HG02798 (cell line): ENCODE measurements around the gene RPH3AL.

Experiments used
- ATAC-seq: cut with Tn5 transposase; IDR thresholded peaks from one replicate; pipeline ENCODE4 v1.9.1; 2021; ENCODE audit warnings: mild to moderate bottlenecking; ENCODE audit not compliant: unreplicated experiment, poor library complexity

The RPH3AL gene, protein sequence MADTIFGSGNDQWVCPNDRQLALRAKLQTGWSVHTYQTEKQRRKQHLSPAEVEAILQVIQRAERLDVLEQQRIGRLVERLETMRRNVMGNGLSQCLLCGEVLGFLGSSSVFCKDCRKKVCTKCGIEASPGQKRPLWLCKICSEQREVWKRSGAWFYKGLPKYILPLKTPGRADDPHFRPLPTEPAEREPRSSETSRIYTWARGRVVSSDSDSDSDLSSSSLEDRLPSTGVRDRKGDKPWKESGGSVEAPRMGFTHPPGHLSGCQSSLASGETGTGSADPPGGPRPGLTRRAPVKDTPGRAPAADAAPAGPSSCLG

DNA sequence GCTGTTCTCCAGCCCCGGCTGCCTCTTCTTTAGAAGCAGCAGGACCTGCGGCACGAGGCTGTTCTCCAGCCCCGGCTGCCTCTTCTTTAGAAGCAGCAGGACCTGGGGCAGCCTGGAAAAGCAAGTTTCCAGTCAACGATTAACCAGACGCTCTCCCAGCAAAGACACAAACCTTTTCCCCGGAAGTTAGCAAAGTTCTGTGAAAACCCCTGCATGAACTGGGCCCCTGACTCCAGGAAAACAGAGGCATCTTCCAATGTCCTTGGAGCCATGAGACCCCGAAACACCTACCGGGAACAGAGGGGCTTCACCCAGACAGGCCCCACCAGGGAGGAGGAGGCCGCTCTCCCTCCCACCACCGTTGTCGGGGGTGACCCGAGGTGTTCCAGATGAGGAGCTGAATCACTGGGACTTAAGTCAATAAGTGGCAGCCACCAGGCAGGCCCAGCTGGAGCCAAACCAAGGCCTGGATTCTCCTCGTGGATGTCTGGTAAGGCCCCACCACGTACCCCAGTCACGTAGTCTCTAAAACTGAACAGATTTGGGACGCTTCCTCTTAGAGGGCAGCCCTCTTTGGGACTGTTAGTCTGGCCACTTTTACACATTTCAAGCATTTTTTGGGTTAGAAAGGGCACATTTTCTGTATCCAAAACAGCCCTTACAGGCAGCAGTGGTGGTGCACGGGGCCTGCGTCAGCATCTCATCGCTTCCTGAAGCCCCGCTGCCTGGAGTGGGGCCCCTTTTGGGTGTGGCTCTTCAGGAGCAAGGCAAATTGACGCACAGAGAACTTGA lies at the start of gene RPH3AL:
Gene RPH3AL, minus strand, starts transcription at position 387 of the 792 bp plus-strand sequence. CDS start 25,264 bp downstream, outside the sequence.
- ATAC-seq = no peak

DNA sequence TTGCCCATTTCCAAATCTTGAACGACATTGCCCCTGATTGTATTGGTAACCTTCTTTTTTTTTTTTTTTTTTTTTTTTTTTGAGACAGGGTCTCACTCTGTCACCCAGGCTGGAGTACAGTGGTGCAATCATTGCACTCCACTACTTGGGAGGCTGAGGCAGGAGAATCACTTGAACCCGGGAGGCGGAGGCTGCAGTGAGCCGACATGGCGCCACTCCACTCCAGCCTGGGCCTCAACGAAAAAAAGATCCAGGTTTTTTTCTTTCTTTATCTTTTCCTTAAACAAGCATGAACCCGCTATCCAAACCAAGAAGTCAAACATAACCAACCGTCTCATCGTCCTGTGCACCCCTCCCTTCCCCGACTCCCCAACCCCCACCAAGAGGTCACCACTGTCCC lies 47.6 kb upstream of the RPH3AL start:
- no peak for ATAC-seq

DNA sequence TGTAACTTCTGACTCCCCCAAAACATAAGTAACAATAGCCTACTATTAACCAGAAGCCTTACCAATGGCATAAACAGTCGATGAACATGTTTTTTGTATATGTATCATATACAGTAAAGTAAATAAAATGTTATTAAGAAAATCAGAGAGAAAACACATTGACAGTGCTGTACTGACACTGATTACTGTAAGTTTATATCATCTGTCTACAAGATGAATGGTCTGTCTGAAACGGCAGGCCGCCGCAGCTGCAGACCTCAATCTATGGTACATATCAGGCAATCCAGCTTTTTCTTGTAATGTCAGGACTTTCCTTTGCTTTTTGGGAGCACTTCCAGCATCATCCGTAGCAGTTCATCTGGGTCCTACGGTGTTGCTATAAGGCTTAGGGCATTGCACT lies 44.2 kb upstream of the RPH3AL start:
- ATAC-seq = no peak

DNA sequence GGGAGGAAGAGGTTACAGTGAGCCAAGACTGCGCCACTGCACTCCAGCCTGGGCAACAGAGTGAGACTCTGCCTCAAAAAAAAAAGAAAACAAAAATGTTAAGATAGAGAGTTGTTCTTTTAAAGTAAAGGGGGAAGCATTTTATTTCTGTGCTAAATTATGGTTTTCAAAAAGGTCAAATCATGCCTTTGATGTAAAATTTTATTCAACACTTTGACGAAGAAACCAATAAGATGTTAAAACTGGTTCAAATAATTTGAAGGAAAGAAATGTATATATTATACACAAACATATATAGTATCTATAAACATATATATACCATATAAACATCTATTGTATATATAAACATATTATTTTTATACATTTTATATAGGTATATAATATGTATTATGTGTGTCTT lies 43.4 kb upstream of the RPH3AL start:
- ATAC-seq = no peak

DNA sequence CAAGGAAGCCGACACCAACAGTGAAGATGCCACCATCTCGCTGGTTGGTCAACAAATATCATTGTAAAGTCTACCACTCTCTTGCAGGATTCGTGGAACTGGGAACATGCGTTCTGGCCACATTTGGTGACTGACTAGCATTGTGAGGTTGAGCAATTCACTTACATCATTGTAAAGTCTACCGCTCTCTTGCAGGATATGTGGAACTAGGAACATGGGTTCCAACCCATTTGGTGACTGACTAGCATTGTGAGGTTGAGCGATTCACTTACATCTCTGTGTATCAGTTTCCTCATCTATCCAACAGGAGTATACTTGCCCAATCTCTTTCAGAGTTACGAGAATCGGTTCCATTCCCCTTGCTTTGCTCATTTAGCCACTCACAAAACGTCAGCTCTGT lies 42.6 kb upstream of the RPH3AL start:
- no peak for ATAC-seq

DNA sequence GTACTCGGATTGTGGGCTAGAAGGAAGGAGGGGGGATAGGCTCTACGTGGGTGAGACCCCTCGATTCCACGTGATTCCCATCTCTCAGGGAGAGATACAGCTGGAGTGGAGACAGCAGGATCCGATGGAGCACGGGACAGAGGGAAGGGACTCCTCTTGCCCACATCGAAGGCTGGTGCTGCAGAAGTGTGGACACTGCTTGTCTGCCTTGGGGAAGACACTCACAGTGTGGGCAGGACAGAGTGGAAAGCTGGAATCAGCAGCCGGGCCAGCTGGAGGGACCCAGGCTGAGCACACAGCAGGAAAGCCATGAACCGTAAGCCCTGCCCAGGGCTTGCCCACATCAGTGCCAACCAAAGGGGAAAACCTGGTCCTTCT lies 42.1 kb upstream of the RPH3AL start:
- no peak for ATAC-seq

DNA sequence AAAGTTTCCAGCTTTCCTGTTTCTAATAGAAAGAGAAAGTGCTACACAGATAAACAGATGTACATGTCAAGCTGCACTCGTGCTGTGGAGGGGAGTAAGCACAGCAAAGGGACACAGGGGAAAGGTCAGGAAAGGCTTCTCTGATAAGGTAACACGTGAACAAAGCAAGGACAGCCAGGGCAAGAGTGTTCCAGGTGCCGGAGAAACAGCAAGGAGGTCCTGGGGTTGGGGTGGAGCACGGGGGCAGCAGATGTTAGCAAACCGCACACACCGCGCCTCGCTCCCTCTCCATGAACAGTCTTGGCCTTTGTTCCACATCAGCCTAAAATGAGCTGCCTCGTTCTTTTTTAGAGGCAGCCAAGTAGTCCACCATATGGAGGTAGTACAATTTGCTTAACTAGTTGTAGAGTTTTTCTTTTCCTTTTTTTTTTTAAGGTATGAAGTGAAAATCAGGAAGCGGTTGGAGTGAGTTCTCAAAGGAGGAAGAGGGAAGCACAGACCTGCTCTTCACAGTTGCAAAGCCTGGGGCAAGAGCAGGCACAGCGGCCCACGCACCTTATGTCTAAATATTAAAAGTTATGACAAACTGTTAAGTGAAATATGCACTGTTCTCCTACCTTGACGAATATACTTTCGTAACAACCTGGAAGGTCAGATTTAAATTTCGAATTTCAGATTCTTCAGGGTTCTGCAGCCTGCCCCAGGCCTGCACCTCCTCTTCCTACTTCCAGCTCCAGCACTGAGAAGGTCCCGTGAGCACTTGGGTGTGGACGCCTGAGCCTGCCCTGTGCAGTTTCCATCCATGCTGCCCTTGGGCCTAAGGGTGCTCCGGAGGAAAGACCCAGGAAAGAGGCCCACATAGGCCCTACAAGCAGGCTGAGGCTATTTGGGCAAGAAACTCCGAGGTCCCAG lies 41.5 kb upstream of the RPH3AL start:
- no peak for ATAC-seq

DNA sequence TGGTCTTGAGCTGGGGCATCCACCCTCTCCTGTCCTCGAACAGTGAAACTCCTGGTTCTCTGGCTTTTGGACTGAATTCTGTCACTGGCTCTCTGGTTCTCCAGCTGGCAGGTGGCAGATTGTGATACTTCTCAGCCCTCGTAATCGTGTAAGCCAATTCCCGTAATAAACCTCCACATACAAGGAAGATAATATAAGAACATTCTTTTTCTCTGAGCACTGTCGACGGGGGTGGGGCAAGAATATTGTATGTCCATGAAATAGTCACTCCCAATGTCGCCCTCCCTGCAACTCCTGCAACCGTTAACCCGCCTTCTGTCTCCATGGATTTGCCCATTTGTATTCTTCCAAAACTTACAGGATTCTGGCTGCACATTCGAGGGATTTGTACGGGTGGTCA lies 39.2 kb upstream of the RPH3AL start:
- no peak for ATAC-seq

DNA sequence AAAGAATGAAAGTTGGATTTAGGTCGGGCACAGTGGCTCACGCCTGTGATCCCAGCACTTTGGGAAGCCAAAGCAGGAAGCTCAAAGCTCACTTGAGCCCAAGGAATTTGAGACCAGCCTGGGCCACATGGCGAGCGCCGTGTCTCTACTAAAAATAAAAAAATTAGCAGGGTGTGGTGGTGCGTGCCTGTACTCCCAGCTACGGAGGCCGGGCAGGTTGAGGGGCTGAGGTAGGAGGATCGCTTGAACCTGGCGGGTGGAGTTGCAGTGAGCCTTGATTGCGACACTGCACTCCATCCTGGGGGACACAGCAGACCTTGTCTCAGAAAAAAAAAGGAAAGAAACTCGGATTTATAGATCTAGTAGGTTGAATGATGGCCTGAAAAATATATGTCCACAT lies 37.4 kb upstream of the RPH3AL start:
- no peak for ATAC-seq

DNA sequence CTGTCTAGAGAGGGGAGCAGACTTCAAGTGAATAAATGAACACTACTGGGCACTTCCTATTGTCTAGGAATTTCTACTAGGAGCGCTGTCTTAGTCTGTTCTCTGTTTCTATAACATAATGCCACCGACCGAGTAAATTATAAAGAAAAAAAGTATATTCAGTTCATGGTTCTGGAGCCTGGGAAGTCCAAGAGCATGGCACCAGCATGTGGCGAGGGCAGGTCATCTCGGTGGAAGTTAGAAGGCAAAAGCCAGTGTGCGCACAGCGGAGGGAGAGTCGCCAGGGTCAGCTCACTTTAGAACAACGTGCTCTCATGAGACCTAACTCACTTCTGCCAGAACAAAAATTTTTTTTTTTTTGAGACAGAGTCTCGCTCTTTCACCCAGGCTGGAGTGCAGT lies 35.5 kb upstream of the RPH3AL start:
- ATAC-seq = no peak

DNA sequence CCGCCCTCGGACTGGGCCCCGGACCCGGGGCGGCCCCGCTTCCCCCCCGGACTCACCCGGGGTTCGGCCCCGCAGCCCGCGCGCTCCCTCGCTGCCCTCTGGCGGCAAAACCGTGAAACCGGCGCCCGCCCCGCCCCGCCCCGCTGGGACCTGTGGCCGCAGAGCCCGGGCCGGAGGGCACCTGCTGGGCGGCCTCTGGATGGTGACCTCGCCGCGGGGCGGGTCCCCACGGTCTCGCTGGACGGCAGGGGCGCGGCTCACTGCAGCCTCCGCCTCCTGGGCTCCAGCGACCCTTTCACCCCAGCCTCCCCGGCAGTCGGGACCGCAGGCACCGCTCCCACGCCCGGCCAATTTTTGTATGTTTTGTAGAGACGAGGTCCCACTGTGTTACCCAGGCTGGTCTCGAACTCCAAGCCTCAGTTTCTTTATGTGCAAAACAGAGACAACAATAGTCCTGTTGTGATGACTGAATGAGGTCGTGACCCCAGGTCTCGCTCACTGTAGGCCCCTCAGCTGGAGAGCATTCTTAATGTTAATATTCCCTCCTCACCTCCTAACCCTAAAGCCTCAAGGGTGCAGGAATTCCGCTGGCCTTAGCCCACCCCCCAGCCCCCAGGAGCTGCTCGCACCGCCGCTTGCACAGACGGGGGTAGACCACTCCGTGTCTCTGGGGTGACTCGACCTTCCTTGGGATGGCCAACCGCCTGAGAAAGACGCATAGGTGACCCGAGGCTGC lies 33.7 kb upstream of the RPH3AL start:
- ATAC-seq = peak; percentile 68

DNA sequence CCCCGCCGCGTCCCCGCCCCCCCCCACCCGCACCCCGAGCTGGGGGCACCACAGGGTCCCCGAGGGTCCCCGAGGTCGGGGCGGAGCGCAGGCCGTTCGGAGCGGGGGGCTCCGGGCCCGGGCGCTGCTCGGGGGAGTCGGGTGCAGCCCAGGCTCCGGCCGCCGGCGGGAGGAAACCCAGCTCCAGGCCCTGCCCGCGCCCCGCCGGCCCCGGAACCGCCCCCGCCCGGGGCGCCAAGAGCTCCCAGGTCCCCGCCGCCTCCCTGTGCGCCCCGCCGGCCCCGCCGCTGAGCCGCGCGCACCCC lies 33.2 kb upstream of the RPH3AL start:
- ATAC-seq = no peak

DNA sequence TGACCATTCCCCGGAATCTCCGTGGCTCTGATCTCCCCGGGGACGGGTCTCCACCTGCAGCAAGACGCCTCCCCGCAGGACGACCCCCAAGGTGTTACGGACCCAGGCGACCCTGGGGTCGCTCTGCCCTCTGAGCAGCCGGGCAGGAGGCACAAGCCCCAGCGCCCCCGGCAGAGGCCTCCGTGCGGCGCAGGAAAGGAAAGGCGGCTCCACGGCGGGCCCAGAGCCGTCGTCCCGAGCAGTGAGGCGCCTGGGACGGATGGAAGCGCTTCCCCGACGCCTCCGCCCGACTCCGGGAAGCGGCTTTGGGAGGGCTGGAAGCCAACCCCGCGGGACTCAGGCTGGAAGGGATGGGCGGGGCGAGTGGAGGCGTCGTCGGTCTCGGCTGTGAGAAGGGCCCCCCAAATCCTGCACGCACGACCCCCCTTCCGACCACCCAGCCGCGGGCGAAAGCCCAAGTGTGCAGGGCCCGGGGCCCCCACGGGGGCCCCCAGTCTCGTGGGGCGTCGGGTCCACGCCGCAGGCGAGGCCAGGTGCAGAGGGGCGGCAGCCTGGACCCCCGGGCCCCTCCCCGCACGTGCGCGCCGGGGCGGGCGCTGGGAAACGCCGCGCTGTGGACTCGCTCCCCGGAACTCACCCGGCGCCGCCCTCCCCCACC lies 32.7 kb upstream of the RPH3AL start:
- ATAC-seq = no peak

DNA sequence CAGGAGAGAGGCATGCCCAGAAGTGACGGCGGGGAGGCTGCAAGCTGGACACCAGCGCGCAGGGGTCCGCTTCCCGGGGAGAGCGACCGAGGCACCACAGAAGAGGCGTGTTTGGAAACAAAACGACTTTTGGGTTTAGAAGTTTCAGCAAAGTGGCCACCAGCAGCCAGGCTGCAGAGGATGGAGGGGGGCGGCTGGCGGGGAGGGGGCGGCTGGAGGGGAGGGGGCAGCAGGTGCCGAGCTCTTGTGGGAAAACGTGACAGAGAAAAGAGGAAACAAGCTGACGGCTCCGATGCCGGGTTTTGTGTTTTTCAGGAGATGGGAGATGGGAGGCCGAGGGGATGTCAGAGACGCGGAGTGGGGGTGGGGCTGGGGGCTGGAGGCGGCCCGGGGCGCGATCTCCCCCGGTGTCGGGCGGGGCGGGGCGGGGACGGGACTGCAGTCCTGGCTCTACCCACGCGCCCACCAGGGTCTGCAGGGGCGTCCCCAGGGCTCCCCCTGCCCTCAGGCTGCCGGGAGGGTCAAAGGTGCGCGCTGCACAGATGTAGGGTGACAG lies 32.1 kb upstream of the RPH3AL start:
- no peak for ATAC-seq

DNA sequence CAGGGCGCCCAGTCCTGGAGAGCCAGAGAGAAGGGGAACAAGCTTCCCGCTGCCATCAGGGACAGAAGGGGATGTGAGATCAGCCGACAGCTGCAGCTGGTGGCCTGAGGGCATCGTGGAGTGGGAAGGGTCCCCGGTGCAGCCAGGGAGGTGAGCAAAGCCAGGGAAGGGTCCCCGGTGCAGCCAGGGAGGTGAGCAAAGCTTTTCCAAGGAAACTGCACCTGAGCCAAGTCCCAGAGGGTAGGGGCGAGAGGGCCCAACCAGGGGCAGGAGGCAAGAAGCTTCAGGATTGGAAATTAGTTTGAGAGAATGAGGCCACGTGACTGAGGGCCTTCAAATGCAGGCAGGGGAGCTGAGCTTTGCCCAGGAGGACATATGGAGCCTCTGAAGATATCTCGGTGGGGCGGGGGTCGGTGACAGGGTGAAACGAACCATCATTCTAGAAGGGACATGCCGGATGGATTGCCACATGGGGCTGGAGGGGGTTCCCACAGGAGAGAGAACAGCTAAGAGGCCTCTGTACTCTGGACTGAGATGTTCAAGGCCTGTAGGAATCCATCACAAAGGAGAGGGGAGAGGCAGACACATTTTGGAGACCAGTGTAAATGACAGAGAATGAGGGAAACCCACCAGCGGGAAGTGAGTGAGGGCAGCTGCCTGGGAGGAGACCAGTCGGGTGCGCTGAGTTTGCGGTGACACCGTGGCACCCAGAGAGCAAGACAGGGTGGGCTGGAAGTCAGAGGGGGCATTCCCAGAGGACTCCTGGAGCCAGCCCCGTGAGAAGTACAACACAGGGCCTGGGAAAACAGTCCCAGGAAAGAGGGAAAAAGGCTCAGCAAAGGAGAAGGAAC lies 31.4 kb upstream of the RPH3AL start:
- ATAC-seq = no peak

DNA sequence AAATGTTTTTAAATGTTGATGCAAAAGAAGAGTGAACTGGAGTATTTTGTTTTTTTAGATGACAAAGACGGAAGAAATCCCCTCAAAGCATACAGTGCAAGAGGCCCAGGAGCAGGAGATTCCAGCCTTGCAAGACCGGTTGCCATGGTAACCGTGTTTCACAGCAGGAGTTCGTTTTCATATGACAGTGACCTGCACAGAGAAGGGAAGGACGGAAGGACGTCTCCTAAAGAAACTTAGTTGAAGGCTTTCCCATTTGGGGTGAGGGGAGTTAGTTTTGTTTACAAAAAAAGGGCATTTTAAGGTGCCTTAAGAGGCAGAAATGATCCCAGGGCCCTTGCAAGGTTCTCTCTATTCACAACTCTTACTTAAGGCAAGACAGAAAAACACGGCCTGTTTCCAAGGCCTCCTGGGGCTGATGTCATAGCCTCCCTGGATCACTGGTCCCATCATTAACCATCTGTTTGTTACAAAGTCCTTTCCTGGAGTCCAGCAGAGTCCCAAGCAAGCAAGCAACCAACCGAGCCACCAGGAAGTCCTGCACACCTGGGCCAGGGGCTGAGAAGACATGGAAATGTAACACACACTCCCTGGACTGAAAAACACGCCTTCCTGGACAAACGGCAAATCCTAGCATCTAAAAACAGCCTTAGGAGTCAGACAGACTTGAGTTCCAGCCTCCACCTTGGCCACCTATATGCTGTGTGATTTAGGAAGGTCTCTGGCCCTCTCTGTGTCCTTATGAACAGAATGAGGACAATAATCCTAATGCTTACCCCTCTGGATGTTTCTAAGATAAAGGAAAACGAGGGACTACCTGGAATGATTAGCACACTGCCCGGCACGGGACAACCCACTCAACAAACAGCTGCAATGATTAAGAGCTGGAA lies 30.3 kb upstream of the RPH3AL start:
- ATAC-seq = no peak

DNA sequence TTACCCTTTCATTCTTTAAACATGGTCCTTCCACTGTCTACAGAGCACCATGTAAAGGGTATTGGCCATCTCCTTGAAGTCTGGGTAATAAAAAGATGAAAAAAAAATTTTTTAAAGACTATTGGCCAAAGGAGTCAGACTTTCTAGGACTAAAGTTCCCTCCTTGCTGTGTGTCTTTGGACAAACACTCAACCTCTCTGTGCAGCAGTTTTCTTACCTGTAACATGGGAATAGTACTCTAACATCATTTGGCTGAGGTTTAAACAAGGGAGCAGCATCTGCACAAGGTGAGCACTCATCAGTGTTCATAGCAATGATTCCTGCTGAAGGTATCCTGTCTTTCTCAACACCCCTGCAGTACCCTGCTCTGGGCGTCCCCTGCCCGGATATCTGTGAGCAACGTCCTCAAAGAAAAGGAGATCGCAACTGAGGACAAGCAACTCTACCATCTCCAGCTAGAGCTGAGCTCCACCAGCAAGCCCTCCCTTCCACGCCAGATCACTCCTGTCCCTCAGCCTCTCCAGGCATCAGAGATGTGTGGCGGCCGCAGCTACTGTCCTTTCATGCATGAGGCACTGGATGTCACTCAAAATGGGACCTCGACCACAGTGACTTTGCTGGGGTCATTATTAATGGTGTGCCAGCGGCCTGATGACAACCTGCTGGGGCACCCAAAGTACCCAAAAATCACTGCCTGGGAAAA lies 29.5 kb upstream of the RPH3AL start:
- ATAC-seq = no peak
